H9 (cell line): ENCODE results near the gene CCDC124. TPM values are rescaled to one million over a fixed set of nuclear protein-coding genes. Genes with fewer than 3 reads are reported as not detected.
"Not testable (repeated sequence)": the region's sequence is repeated elsewhere in the genome, so short reads cannot be mapped to it uniquely, and the experiment has no call there.

Experiments used
- DNase-seq: peaks from one replicate; pipeline ENCODE4 v3.0.0-alpha.2; 2017
- H2AFZ ChIP-seq: one replicate; pipeline ENCODE4 v1.6.1; 2013; ENCODE audit warnings: mild to moderate bottlenecking, low read length, control low read depth, moderate library complexity
- H2AK5ac ChIP-seq: 2 replicates; pipeline ENCODE4 v1.6.1; 2013; ENCODE audit warnings: low read length, control low read depth, mixed read lengths; ENCODE audit not compliant: insufficient read length
- H2BK120ac ChIP-seq: one replicate; pipeline ENCODE4 v1.6.1; 2013; ENCODE audit warnings: low read depth, mild to moderate bottlenecking, low read length, control low read depth, inconsistent platforms; ENCODE audit not compliant: poor library complexity, severe bottlenecking
- H2BK12ac ChIP-seq: 2 replicates; pipeline ENCODE4 v1.6.1; 2013; ENCODE audit warnings: low read length, control low read depth, mixed read lengths, low read depth; ENCODE audit not compliant: insufficient read length
- H2BK15ac ChIP-seq: 2 replicates; pipeline ENCODE4 v1.6.1; 2013; ENCODE audit warnings: low read depth, low read length, control low read depth
- H2BK20ac ChIP-seq: one replicate; pipeline ENCODE4 v1.6.1; 2013; ENCODE audit warnings: low read depth, mild to moderate bottlenecking, low read length, control low read depth, inconsistent platforms; ENCODE audit not compliant: poor library complexity, severe bottlenecking
- H2BK5ac ChIP-seq: 2 replicates; pipeline ENCODE4 v1.6.1; 2013; ENCODE audit warnings: low read length, control low read depth, mixed read lengths; ENCODE audit not compliant: insufficient read length
- H3K14ac ChIP-seq: 2 replicates; pipeline ENCODE4 v1.6.1; 2013; ENCODE audit warnings: low read length, control low read depth; ENCODE audit not compliant: insufficient read depth
- H3K18ac ChIP-seq: 2 replicates; pipeline ENCODE4 v1.6.1; 2013; ENCODE audit warnings: low read depth, mild to moderate bottlenecking, mixed read lengths, low read length, control low read depth; ENCODE audit not compliant: insufficient read length
- H3K23ac ChIP-seq: 2 replicates; pipeline ENCODE4 v1.6.1; 2013; ENCODE audit warnings: low read length, control low read depth, mixed read lengths, low read depth; ENCODE audit not compliant: insufficient read length
- H3K23me2 ChIP-seq: 2 replicates; pipeline ENCODE4 v1.6.1; 2013; ENCODE audit warnings: low read depth, mild to moderate bottlenecking, mixed read lengths, low read length, control low read depth; ENCODE audit not compliant: insufficient read length, poor library complexity, severe bottlenecking
- H3K27ac ChIP-seq: 2 replicates; pipeline ENCODE4 v1.5.1; 2013; ENCODE audit warnings: low read length, control low read depth, mixed read lengths, low read depth; ENCODE audit not compliant: insufficient read length
- H3K27me3 ChIP-seq: 2 replicates; pipeline ENCODE4 v1.6.1; 2013; ENCODE audit warnings: low read length, control low read depth, inconsistent platforms; ENCODE audit not compliant: insufficient read depth
- H3K4ac ChIP-seq: 2 replicates; pipeline ENCODE4 v1.6.1; 2013; ENCODE audit warnings: low read depth, mild to moderate bottlenecking, control low read depth, inconsistent platforms, low read length, moderate library complexity
- H3K4me1 ChIP-seq: 2 replicates; pipeline ENCODE4 v1.6.1; 2013; ENCODE audit warnings: low read length, control low read depth, inconsistent platforms; ENCODE audit not compliant: insufficient read depth
- H3K4me2 ChIP-seq: 2 replicates; pipeline ENCODE4 v1.6.1; 2013; ENCODE audit warnings: low read length, control low read depth, mixed read lengths; ENCODE audit not compliant: insufficient read length, insufficient read depth
- H3K56ac ChIP-seq: 2 replicates; pipeline ENCODE4 v1.6.1; 2013; ENCODE audit warnings: low read depth, mild to moderate bottlenecking, mixed read lengths, low read length, control low read depth; ENCODE audit not compliant: insufficient read length
- H3K79me1 ChIP-seq: 2 replicates; pipeline ENCODE4 v1.6.1; 2013; ENCODE audit warnings: low read depth, mild to moderate bottlenecking, moderate library complexity, low read length, control low read depth, inconsistent platforms; ENCODE audit not compliant: insufficient read depth, poor library complexity, severe bottlenecking
- H3K79me2 ChIP-seq: 2 replicates; pipeline ENCODE4 v1.6.1; 2013; ENCODE audit warnings: low read length, control low read depth, inconsistent platforms; ENCODE audit not compliant: insufficient read depth
- H3K9ac ChIP-seq: 2 replicates; pipeline ENCODE4 v1.6.1; 2013; ENCODE audit warnings: low read length, control low read depth, mixed read lengths; ENCODE audit not compliant: insufficient read length; ENCODE audit errors: extremely low read depth
- H3K9me3 ChIP-seq: one replicate; pipeline ENCODE4 v1.6.1; 2013; ENCODE audit warnings: low read depth, low read length, inconsistent platforms; ENCODE audit not compliant: control insufficient read depth
- H3T11ph ChIP-seq: one replicate; pipeline ENCODE4 v1.6.1; 2013; ENCODE audit warnings: mild to moderate bottlenecking, low read length, control low read depth, inconsistent platforms
- H4K20me1 ChIP-seq: one replicate; pipeline ENCODE4 v1.6.1; 2013; ENCODE audit not compliant: control insufficient read depth, insufficient read length, insufficient read depth
- H4K5ac ChIP-seq: 2 replicates; pipeline ENCODE4 v1.6.1; 2013; ENCODE audit warnings: low read depth, mild to moderate bottlenecking, mixed read lengths, low read length, control low read depth; ENCODE audit not compliant: insufficient read length
- H4K8ac ChIP-seq: replicated peaks from 2 replicates; pipeline ENCODE4 v1.6.1; 2013; ENCODE audit warnings: low read length, control low read depth, mixed read lengths, low read depth; ENCODE audit not compliant: insufficient read length
- H4K91ac ChIP-seq: 2 replicates; pipeline ENCODE4 v1.6.1; 2013; ENCODE audit warnings: low read depth, mild to moderate bottlenecking, moderate library complexity, mixed read lengths, low read length, control low read depth; ENCODE audit not compliant: insufficient read length
- H3K27ac Mint-ChIP-seq, 3 experiments: 2 replicates in 2 of 3; 3 replicates in 1 of 3; pipeline ENCODE4 v1.8.0; 2020 to 2021; ENCODE audit warnings: mixed read lengths in 3 of 3, mild to moderate bottlenecking in 1 of 3, moderate library complexity in 1 of 3
- H3K27me3 Mint-ChIP-seq: 2 replicates; pipeline ENCODE4 v1.8.0; 2021; ENCODE audit warnings: low read depth, mild to moderate bottlenecking, moderate library complexity, mixed read lengths
- H3K36me3 Mint-ChIP-seq, 3 experiments: 2 replicates in 2 of 3; 3 replicates in 1 of 3; pipeline ENCODE4 v1.8.0; 2020 to 2021; ENCODE audit warnings: low read depth in 3 of 3, mixed read lengths in 3 of 3; ENCODE audit not compliant: insufficient read depth in 1 of 3
- H3K4me1 Mint-ChIP-seq, 2 experiments: 2 replicates each; pipeline ENCODE4 v1.8.0; 2020; ENCODE audit warnings: mixed read lengths in 2 of 2
- H3K4me3 Mint-ChIP-seq, 2 experiments: 2 replicates in 1 of 2; 3 replicates in 1 of 2; pipeline ENCODE4 v1.8.0; 2020 to 2021; ENCODE audit warnings: mild to moderate bottlenecking in 2 of 2, mixed read lengths in 2 of 2, moderate library complexity in 1 of 2
- H3K9me3 Mint-ChIP-seq, 2 experiments: 2 replicates in 1 of 2; 3 replicates in 1 of 2; pipeline ENCODE4 v1.8.0; 2020; ENCODE audit warnings: mild to moderate bottlenecking in 2 of 2, mixed read lengths in 2 of 2, moderate library complexity in 1 of 2
- WGBS: extraction: QIAGEN DNeasy Blood & Tissue Kit; methylation state at CpG from one replicate; pipeline ENCODE4 v1.1.7; 2013; ENCODE audit warnings: missing lambda C conversion rate, low lambda C conversion rate, mixed read lengths; ENCODE audit not compliant: insufficient read length; ENCODE audit errors: extremely low coverage; 5-methylcytosine and 5-hydroxymethylcytosine counted together
- total RNA-seq: library from RNA; stranded (reverse); gene quantifications from 2 replicates; pipeline ENCODE4 v1.2.1, GENCODE V29; 2021

Gene CCDC124
- total RNA-seq, 1 experiment from 2014 or later = 119 TPM

GRCh38 chr19:17919122-17919521, 13.7 kb upstream of the CCDC124 start:
- H3K36me3 Mint-ChIP-seq, H3K14ac ChIP-seq, H4K20me1 ChIP-seq, H3K4me1 ChIP-seq, H3K4ac ChIP-seq, H3K4me1 Mint-ChIP-seq, H2BK15ac ChIP-seq, H3K27me3 ChIP-seq, H4K91ac ChIP-seq, H4K5ac ChIP-seq, H3K18ac ChIP-seq, H2AK5ac ChIP-seq, H3K27me3 Mint-ChIP-seq, H3K4me2 ChIP-seq, H3K79me2 ChIP-seq, H3K9ac ChIP-seq, H2BK120ac ChIP-seq, H3K27ac ChIP-seq, H4K8ac ChIP-seq, H3K4me3 Mint-ChIP-seq, H2BK5ac ChIP-seq, H2BK12ac ChIP-seq, H3T11ph ChIP-seq, DNase-seq, H3K23ac ChIP-seq, H3K27ac Mint-ChIP-seq, H3K56ac ChIP-seq, H2BK20ac ChIP-seq, H2AFZ ChIP-seq, H3K79me1 ChIP-seq, H3K23me2 ChIP-seq, H3K9me3 ChIP-seq: not testable (repeated sequence)
- no CpG with 5 or more reads among the region's 5 CpGs for WGBS
- peaks cover 26 to 28% of the 10 kb centered on the region in 2 experiments for H3K9me3 Mint-ChIP-seq
